Esophagus muscularis mucosa (tissue), 4 donors: ENCODE results near the gene CHST9. TPM values are rescaled to one million over a fixed set of nuclear protein-coding genes. Genes with fewer than 3 reads are reported as not detected.
"Not testable (repeated sequence)": the region's sequence is repeated elsewhere in the genome, so short reads cannot be mapped to it uniquely, and the experiment has no call there.

ENCODE experiments used
- DNase-seq: peaks from one replicate; pipeline ENCODE4 v3.0.0-alpha.2; 2017; ENCODE audit errors: extremely low spot score
- H3K27ac ChIP-seq, 4 donors: fragments of 200-600 bp; sonication (generic); replicated peaks in 1 of 4; 1 replicate in 3 of 4; 2 replicates in 1 of 4; pipeline ENCODE4 v1.5.1; 2016 to 2019; ENCODE audit warnings: mild to moderate bottlenecking in 1 of 4
- H3K27me3 ChIP-seq, 4 donors: fragments of 200-600 bp; sonication (generic); one replicate each; pipeline versions ENCODE4 v1.5.1 to v1.6.0; 2016 to 2019
- H3K36me3 ChIP-seq, 4 donors: fragments of 200-600 bp; sonication (generic); one replicate each; pipeline ENCODE4 v1.5.1; 2016 to 2019
- H3K4me1 ChIP-seq, 4 donors: fragments of 200-600 bp; sonication (generic); one replicate each; pipeline ENCODE4 v1.5.1; 2016 to 2019
- H3K4me3 ChIP-seq, 4 donors: fragments of 200-600 bp; sonication (generic); 1 replicate in 2 of 4; 2 replicates in 2 of 4; pipeline ENCODE4 v1.5.1; 2016 to 2019; ENCODE audit warnings: mild to moderate bottlenecking in 4 of 4, moderate library complexity in 1 of 4
- H3K9me3 ChIP-seq, 4 donors: fragments of 200-600 bp; sonication (generic); 1 replicate in 3 of 4; 2 replicates in 1 of 4; pipeline ENCODE4 v1.5.1; 2016 to 2019
- EP300 ChIP-seq: sonication (generic); formaldehyde crosslinking; IDR thresholded peaks from one replicate; pipeline ENCODE4 v1.6.1; 2017; ENCODE audit warnings: antibody characterized with exemption
- POLR2A ChIP-seq: fragments of 450-650 bp; IDR thresholded peaks from one replicate; pipeline ENCODE4 v1.6.1; 2017; ENCODE audit warnings: antibody characterized with exemption, moderate library complexity, mild to moderate bottlenecking, low read depth
- POLR2AphosphoS5 ChIP-seq, 2 donors: sonication (generic); formaldehyde crosslinking; IDR thresholded peaks; one replicate each; pipeline ENCODE4 v1.6.1; 2017; ENCODE audit warnings: antibody characterized with exemption in 2 of 2
- WGBS: methylation state at CpG from one replicate; pipeline ENCODE4 v1.1.5; 2018; 5-methylcytosine and 5-hydroxymethylcytosine counted together
- intact Hi-C: fragments of 100-400 bp; cut with DNase I; formaldehyde crosslinking; loops from one replicate; pipeline ENCODE4 v1.15.1; 2023
- total RNA-seq, 4 donors: library from RNA; depleted of rRNA; stranded (reverse); fragments of >200 nt; gene quantifications; one replicate each; pipeline versions ENCODE4 v1.1.0 to v1.2.1, GENCODE V29; 2016
- TF ChIP-seq, protein P1 (sequence below), 3 experiments: fragments of 200-600 bp in 2 of 3; fragments of 450-650 bp in 1 of 3; sonication (generic) in 2 of 3; IDR thresholded peaks; one replicate each; pipeline ENCODE4 v1.5.1; 2017 to 2019; ENCODE audit warnings: antibody characterized with exemption in 3 of 3, mild to moderate bottlenecking in 2 of 3, moderate library complexity in 1 of 3

Gene CHST9
- total RNA-seq, 4 donors from 2014 or later, result 0.42 to 2.4 (median 1.4) TPM

DNA sequence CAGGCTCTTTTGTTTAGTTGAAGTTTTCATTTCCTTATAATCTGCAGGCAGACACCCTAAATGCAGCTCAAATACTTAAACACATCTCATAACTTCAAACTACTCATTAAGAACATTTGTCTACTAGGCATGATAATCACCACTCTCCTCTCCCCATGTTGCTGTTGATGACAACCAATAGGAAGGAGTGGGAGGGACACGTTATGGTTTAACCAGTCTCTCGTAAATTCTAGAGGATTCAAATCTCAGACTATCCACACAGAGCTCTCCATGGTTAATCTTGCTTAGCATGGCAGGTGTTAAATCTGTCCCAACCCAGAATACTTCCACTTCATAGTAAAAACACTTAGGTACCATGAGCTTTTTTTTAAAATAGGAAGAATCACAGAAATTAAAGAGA is 192.2 kb downstream of the CHST9 start:
- no peaks in the 10 kb centered on the region for H3K36me3 ChIP-seq
- TF ChIP-seq POLR2A, result no peak
- TF ChIP-seq POLR2AphosphoS5 (IDR thresholded peaks at IDR 0.05), result no peak
- no peak for TF ChIP-seq EP300
- H3K4me1 ChIP-seq, result no peaks in the 10 kb centered on the region
- intact Hi-C loops, result no loop called here
- H3K9me3 ChIP-seq, result no peaks in the 10 kb centered on the region
- no peak for DNase-seq
- H3K27ac ChIP-seq, result no peak overlapping the region
- H3K4me3 ChIP-seq, result no peak overlapping the region
- no peaks in the 10 kb centered on the region for H3K27me3 ChIP-seq
- 73% methylated on average over 2 of the region's 2 CpGs for WGBS

DNA sequence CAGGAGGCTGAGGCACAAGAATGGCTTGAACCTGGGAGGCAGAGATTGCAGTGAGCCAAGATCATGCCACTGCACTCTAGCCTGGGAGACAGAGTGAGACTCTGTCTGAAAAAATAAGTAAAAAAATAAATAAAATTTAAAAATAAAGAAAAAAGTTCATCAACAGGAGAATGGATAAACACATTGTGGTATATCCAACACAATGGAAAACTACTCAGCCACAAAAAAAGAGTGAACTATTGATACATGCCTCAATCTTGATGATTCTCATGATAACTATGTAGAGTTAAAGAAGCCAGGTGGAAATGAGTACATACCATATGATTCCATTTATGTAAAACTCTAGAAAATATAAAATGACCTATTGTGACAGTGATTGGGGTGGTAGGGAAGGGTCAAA is 195.3 kb downstream of the CHST9 start:
- H3K4me3 ChIP-seq, result no peak overlapping the region
- no peak for DNase-seq
- H3K27me3 ChIP-seq, result no peaks in the 10 kb centered on the region
- H3K4me1 ChIP-seq, result no peaks in the 10 kb centered on the region
- H3K36me3 ChIP-seq, result no peaks in the 10 kb centered on the region
- H3K9me3 ChIP-seq, result no peaks in the 10 kb centered on the region
- no peak overlapping the region for H3K27ac ChIP-seq
- intact Hi-C loops, result no loop called here
- TF ChIP-seq POLR2AphosphoS5 (IDR thresholded peaks at IDR 0.05), result no peak

DNA sequence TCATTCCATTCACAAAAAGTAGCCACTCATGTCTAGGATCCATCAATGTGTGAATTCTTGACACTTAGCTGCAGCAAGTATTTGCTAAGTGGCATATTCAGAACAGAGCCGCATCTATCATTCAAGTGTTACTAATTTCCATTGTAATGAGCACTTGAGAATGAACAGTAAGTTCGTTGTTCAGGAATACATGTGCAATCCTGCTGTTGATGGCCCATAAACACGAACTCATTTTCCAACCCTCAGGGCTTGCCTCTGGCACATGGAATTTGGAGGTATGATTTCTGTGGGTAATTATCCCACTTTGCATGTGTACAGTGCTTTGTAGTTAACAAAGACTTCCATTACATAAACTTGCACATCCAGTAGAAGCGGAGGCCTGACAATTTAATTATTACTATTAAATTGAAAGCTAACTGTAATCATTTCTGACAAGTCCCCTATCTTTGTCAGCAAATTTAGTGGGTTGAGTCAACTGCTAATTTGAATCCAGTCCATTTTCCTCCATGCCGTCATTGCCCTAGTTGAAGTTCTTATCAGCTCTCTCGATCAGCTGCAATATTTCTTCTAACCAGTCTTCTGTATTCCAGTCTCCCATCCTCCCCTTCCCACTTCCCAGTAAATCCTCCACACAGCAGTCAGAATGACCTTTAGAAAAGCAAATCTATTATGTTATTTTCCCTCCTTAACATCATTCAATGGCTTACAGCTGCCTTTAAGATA is 203.6 kb downstream of the CHST9 start:
- WGBS, result 85% methylated on average over 6 of the region's 6 CpGs
- intact Hi-C loops, result no loop called here
- DNase-seq, result no peak
- H3K4me1 ChIP-seq, result no peaks in the 10 kb centered on the region
- H3K27ac ChIP-seq, result no peak overlapping the region
- H3K36me3 ChIP-seq, result no peaks in the 10 kb centered on the region
- H3K4me3 ChIP-seq, result no peak overlapping the region
- no peaks in the 10 kb centered on the region for H3K9me3 ChIP-seq
- H3K27me3 ChIP-seq, result no peaks in the 10 kb centered on the region
- TF ChIP-seq POLR2A (no peak), POLR2AphosphoS5 (IDR thresholded peaks at IDR 0.05) (no peak), EP300 (no peak)
- TF ChIP-seq, protein P1, sequence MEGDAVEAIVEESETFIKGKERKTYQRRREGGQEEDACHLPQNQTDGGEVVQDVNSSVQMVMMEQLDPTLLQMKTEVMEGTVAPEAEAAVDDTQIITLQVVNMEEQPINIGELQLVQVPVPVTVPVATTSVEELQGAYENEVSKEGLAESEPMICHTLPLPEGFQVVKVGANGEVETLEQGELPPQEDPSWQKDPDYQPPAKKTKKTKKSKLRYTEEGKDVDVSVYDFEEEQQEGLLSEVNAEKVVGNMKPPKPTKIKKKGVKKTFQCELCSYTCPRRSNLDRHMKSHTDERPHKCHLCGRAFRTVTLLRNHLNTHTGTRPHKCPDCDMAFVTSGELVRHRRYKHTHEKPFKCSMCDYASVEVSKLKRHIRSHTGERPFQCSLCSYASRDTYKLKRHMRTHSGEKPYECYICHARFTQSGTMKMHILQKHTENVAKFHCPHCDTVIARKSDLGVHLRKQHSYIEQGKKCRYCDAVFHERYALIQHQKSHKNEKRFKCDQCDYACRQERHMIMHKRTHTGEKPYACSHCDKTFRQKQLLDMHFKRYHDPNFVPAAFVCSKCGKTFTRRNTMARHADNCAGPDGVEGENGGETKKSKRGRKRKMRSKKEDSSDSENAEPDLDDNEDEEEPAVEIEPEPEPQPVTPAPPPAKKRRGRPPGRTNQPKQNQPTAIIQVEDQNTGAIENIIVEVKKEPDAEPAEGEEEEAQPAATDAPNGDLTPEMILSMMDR (IDR thresholded peaks at IDR 0.05), result no peak

DNA sequence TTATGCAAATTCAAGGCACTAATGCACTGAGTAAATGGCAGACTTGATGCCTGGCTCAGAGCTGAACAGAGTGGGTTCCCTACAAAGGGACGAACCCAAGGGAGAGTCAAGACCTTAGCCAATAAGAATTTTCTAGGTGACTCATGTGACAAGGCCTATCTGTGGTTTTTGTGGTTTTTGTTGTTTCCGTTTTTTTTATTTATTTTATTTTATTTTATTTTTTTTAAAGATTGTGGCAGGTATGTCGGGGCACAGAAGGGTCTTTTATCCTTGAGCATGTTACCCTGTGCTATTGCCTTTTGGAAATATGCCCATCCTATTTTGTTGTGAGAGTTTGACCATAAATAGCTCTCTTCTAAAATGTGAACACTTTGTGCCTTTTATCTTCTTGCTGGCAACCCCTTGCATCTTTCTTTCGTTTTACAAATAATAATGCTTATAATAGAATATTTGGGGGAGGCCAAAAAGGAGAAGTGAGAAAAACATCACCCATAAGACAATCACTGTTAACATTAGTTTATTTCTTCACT is 206.2 kb downstream of the CHST9 start:
- TF ChIP-seq POLR2A, result no peak
- TF ChIP-seq, protein P1 (IDR thresholded peaks at IDR 0.05), result no peak
- no peak for TF ChIP-seq EP300
- no peaks in the 10 kb centered on the region for H3K4me1 ChIP-seq
- intact Hi-C loops, result no loop called here
- H3K36me3 ChIP-seq, result no peaks in the 10 kb centered on the region
- H3K4me3 ChIP-seq, result no peak overlapping the region
- DNase-seq, result no peak
- no peak overlapping the region for H3K27ac ChIP-seq
- WGBS, result 81% methylated on average over 4 of the region's 4 CpGs
- H3K27me3 ChIP-seq, result no peaks in the 10 kb centered on the region
- no peaks in the 10 kb centered on the region for H3K9me3 ChIP-seq

DNA sequence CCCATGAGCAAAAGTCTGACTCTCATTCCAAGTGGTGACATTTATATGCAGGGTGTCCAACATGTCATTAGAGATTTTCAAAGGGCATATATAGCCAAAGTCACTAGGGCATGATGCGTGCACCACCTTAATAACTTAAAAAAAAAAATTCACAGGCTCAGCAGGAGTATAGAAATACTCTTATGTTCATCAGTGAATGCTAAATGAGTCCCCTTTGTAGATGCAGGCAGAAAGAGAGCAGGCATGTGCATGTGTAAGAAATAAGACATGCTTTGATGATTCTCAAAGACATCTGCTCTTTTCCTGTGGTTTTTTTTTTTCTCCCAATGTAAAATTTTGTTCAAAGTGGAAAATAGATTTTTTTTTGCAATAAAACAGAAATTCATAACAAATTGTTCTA is 207.3 kb downstream of the CHST9 start:
- Histone ChIP-seq H3K9me3 (no peaks in the 10 kb centered on the region), H3K27ac (no peak overlapping the region), H3K4me1 (no peaks in the 10 kb centered on the region), H3K4me3 (no peak overlapping the region), H3K27me3 (no peaks in the 10 kb centered on the region), H3K36me3 (no peaks in the 10 kb centered on the region)
- 89% methylated on average over 1 of the region's 1 CpG for WGBS
- no peak for DNase-seq
- intact Hi-C loops, result no loop called here
- TF ChIP-seq, protein P1 (IDR thresholded peaks at IDR 0.05), result no peak
- no peak for TF ChIP-seq EP300
- no peak for TF ChIP-seq POLR2A
- no peak for TF ChIP-seq POLR2AphosphoS5 (IDR thresholded peaks at IDR 0.05)

DNA sequence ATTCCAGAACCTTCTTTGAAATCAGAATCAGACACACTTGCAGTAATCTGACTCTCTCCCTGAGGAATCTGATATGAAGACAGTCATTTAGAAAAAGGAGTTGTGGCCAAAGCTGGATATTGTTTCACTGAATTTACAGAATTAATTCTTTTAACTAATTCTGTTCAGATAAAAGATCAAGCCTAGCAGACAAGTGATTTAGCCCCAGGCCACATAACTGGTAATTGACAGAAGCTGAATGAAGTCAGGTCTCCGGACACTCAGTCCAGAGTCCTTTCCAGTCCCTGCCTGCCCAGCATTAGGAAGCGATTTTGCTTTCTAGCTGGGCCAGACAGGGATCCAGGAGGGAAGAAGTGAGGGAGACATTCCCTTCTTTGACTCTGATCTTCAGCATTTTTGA is 208.9 kb downstream of the CHST9 start:
- H3K27ac ChIP-seq, result no peak overlapping the region
- TF ChIP-seq POLR2AphosphoS5 (IDR thresholded peaks at IDR 0.05), result no peak
- TF ChIP-seq, protein P1 (IDR thresholded peaks at IDR 0.05), result no peak
- TF ChIP-seq POLR2A, result no peak
- no peak for TF ChIP-seq EP300
- no peaks in the 10 kb centered on the region for H3K36me3 ChIP-seq
- H3K4me1 ChIP-seq, result no peaks in the 10 kb centered on the region
- no peaks in the 10 kb centered on the region for H3K27me3 ChIP-seq
- H3K4me3 ChIP-seq, result no peak overlapping the region
- intact Hi-C loops, result no loop called here
- no peak for DNase-seq
- WGBS, result 100% methylated on average over 2 of the region's 2 CpGs
- H3K9me3 ChIP-seq, result no peaks in the 10 kb centered on the region

DNA sequence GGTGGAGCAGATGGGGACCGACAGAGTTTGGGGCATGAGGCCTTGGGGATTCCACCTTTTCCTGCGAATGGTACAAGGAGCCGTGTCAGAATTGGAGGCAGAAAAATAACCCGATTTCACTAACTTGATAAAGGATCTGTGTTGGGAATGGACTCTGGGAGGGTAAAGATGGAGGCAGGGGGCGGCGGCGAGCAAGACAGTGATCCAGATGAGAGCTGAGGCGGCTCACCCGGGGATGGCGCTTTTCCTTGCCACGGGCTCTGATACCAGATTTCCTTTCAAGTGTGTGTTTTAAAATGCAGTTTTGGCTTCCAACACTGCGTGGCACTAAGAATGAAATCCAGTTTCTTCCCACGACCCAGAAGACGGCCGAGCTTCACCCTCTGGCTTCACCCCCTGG is 212.6 kb downstream of the CHST9 start:
- H3K9me3 ChIP-seq, intact Hi-C loops: not testable (repeated sequence)
- WGBS, result 92% methylated on average over 15 of the region's 15 CpGs

More for the DNA sequence above, 212.6 kb downstream of the CHST9 start:
- H3K36me3 ChIP-seq, H3K27me3 ChIP-seq, H3K27ac ChIP-seq, DNase-seq, H3K4me3 ChIP-seq, H3K4me1 ChIP-seq: not testable (repeated sequence)
